Endothelial cell of umbilical vein (primary cell): ENCODE data around the gene HDAC4. TPM values are rescaled to one million over a fixed set of nuclear protein-coding genes. Genes with fewer than 3 reads are reported as not detected.

Experiments used
- BruUV-seq: library from RNA; stranded (reverse); fragments of 400-500 nt; replicated peaks from 2 replicates; lab custom pipeline; 2021; lab: Mats Ljungman, UMichigan
- CTCF ChIA-PET: fragments of 300-600, 350-600 bp; sonication (Branson Sonifier 250); formaldehyde crosslinking; loops from one replicate; lab custom pipeline; 2021; ENCODE audit warnings: antibody characterized with exemption, inconsistent platforms; lab: Charles Lee
- POLR2A ChIA-PET: fragments of 300-600, 350-600 bp; sonication (Branson Sonifier 250); formaldehyde crosslinking; loops from one replicate; lab custom pipeline; 2021; ENCODE audit warnings: antibody characterized with exemption, inconsistent platforms; lab: Charles Lee
- DNase-seq: peaks from one replicate; pipeline ENCODE4 v3.0.0-alpha.2; 2011; ENCODE audit warnings: low read depth, low spot score
- FAIRE-seq: peaks from 2 replicates; lab custom pipeline; 2011; peaks lifted over from hg19 to GRCh38; lab: Jason Lieb, UNC
- H2AFZ ChIP-seq: 2 replicates; pipeline ENCODE4 v1.6.0; 2012; ENCODE audit warnings: low read depth, low read length, control low read depth, inconsistent platforms
- H3K27ac ChIP-seq: 2 replicates; pipeline ENCODE4 v1.5.1; 2011; ENCODE audit warnings: low read depth, mild to moderate bottlenecking, control low read depth, low read length, moderate library complexity; ENCODE audit not compliant: insufficient read depth
- H3K27me3 ChIP-seq, 2 experiments: 2 replicates each; pipeline versions ENCODE4 v1.6.0 to v1.6.1; 2011; ENCODE audit warnings: low read length in 2 of 2, mixed read lengths in 1 of 2; ENCODE audit not compliant: control insufficient read depth in 2 of 2, insufficient read depth in 2 of 2
- H3K36me3 ChIP-seq, 2 experiments: 2 replicates in 1 of 2; 3 replicates in 1 of 2; pipeline ENCODE4 v1.5.1; 2011; ENCODE audit warnings: low read length in 2 of 2, mild to moderate bottlenecking in 1 of 2, moderate library complexity in 1 of 2; ENCODE audit not compliant: control insufficient read depth in 2 of 2, insufficient read depth in 2 of 2; ENCODE audit errors: extremely low read depth in 1 of 2
- H3K4me1 ChIP-seq: 3 replicates; pipeline ENCODE4 v1.5.1; 2011; ENCODE audit warnings: mild to moderate bottlenecking, low read length; ENCODE audit not compliant: control insufficient read depth, insufficient read depth; ENCODE audit errors: extremely low read depth
- H3K4me2 ChIP-seq: 2 replicates; pipeline ENCODE4 v1.6.1; 2011; ENCODE audit warnings: low read length, control low read depth, mixed read lengths; ENCODE audit not compliant: insufficient read depth
- H3K4me3 ChIP-seq, 3 experiments: fragments of 200-600 bp in 1 of 3; sonication (generic), shearing (Covaris generic) in 1 of 3; replicated peaks in 1 of 3; 2 replicates each; pipeline ENCODE4 v1.5.1; 2011 to 2016; ENCODE audit warnings: control low read depth in 3 of 3, low read length in 3 of 3, mild to moderate bottlenecking in 2 of 3, inconsistent platforms in 1 of 3, low read depth in 1 of 3, moderate library complexity in 1 of 3; ENCODE audit not compliant: insufficient read depth in 1 of 3
- H3K79me2 ChIP-seq: 2 replicates; pipeline ENCODE4 v1.6.0; 2012; ENCODE audit warnings: low read length, inconsistent platforms; ENCODE audit not compliant: control insufficient read depth, insufficient read depth
- H3K9ac ChIP-seq: replicated peaks from 2 replicates; pipeline ENCODE3; 2011; ENCODE audit warnings: low read length, control low read depth; ENCODE audit not compliant: insufficient read depth; ENCODE audit errors: extremely low read depth
- H3K9me1 ChIP-seq: replicated peaks from 3 replicates; pipeline ENCODE4 v1.6.0; 2011; ENCODE audit warnings: mild to moderate bottlenecking, low read length; ENCODE audit not compliant: control insufficient read depth, insufficient read depth; ENCODE audit errors: extremely low read depth
- H3K9me3 ChIP-seq: replicated peaks from 2 replicates; pipeline ENCODE4 v1.5.1; 2012; ENCODE audit warnings: low read length, inconsistent platforms; ENCODE audit not compliant: control insufficient read depth, insufficient read depth
- H4K20me1 ChIP-seq: replicated peaks from 2 replicates; pipeline ENCODE3; 2011; ENCODE audit warnings: mild to moderate bottlenecking, low read length; ENCODE audit not compliant: control insufficient read depth, insufficient read depth; ENCODE audit errors: extremely low read depth
- CTCF ChIP-seq, 2 donors: IDR thresholded peaks; 1 replicate in 1 of 2; 2 replicates in 1 of 2; pipeline ENCODE4 v1.5.1; 2011; ENCODE audit warnings: low read length in 2 of 2, mild to moderate bottlenecking in 2 of 2, moderate library complexity in 2 of 2, control low read depth in 1 of 2, inconsistent platforms in 1 of 2, low read depth in 1 of 2; ENCODE audit not compliant: insufficient read depth in 1 of 2; ENCODE audit errors: extremely low read depth in 1 of 2
- GATA2 ChIP-seq: IDR thresholded peaks from 2 replicates; pipeline ENCODE4 v1.7.0; 2011; ENCODE audit warnings: low read depth, mild to moderate bottlenecking, moderate library complexity, mixed read lengths, low read length; ENCODE audit not compliant: insufficient read length, insufficient read depth
- JUN ChIP-seq: IDR thresholded peaks from 2 replicates; pipeline ENCODE4 v1.6.1; 2011; ENCODE audit warnings: borderline replicate concordance, low read depth; ENCODE audit not compliant: insufficient read length, insufficient read depth
- dilution Hi-C: fragments of 300-500 bp; cut with MboI; formaldehyde crosslinking; loops from one replicate; pipeline ENCODE4 v1.15.0; 2019; ENCODE audit warnings: low sequenced_read_pairs; ENCODE audit not compliant: extremely low pct_ligation_motif_present
- intact Hi-C: fragments of 100-400 bp; cut with micrococcal nuclease; formaldehyde crosslinking; loops from one replicate; pipeline ENCODE4 v1.10.0; 2022
- polyA plus RNA-seq, 4 experiments: library from polyadenylated mRNA; depleted of rRNA in 3 of 4; stranded (reverse) in 3 of 4; unstranded in 1 of 4; fragments of >200 nt; gene quantifications; 2 replicates each; pipeline versions ENCODE4 v1.2.1 to v1.2.3, GENCODE V29; 2011 to 2012; ENCODE audit warnings: missing spikeins in 1 of 4
- total RNA-seq: library from RNA; stranded (reverse); gene quantifications from 2 replicates; pipeline ENCODE4 v1.2.3, GENCODE V29; 2021

The HDAC4 gene
- total and polyA plus RNA-seq, 2 donors (not counting 3 experiments of a cell fraction or from before 2014, with no cell fraction given) = 13.4 to 33.0 TPM

- TF ChIP-seq GATA2 = no peak
- no peak for TF ChIP-seq JUN
- dilution Hi-C loops = no loop called here
Observed at GRCh38 chr2:239309398-239310245, 91.2 kb downstream of the HDAC4 start.

GRCh38 chr2:239308661-239309397 is 92.0 kb downstream of the HDAC4 start:
- H3K4me2 ChIP-seq = no peak overlapping the region
- H3K4me1 ChIP-seq = no peaks in the 10 kb centered on the region
- DNase-seq (no peak), FAIRE-seq (no peak)
- no peak overlapping the region for H2AFZ ChIP-seq
- ChIA-PET POLR2A (no interaction called here), CTCF (interaction anchor here (1.3 kb wide), 1 partner anchor 20 kb away, joined by 5 read pairs; no protein-coding TSS in a partner anchor)
- no peaks in the 10 kb centered on the region for H4K20me1 ChIP-seq
- no peaks in the 10 kb centered on the region for H3K9me1 ChIP-seq
- no peak overlapping the region for H3K27ac ChIP-seq
- no peaks in the 10 kb centered on the region for H3K27me3 ChIP-seq
- H3K4me3 ChIP-seq = no peak overlapping the region
- TF ChIP-seq CTCF (IDR thresholded peaks at IDR 0.05; ENCODE audit: extremely low read depth in 1 of 2, insufficient read depth in 1 of 2, low read depth in 1 of 2, low read length in 2 of 2) = no peak
- dilution Hi-C loops (no loop called here), intact Hi-C loops (no loop called here)
- no peaks in the 10 kb centered on the region for H3K36me3 ChIP-seq
- no peaks in the 10 kb centered on the region for H3K9me3 ChIP-seq
- H3K79me2 ChIP-seq = no peaks in the 10 kb centered on the region
- BruUV-seq = no TSS peak
- H3K9ac ChIP-seq = no peak overlapping the region

More at GRCh38 chr2:239309398-239310245, 91.2 kb downstream of the HDAC4 start:
- Histone ChIP-seq H3K9me3 (no peaks in the 10 kb centered on the region), H3K9ac (no peak overlapping the region), H3K79me2 (no peaks in the 10 kb centered on the region), H4K20me1 (no peaks in the 10 kb centered on the region), H3K4me1 (no peaks in the 10 kb centered on the region), H3K27ac (no peak overlapping the region), H3K36me3 (no peaks in the 10 kb centered on the region), H3K9me1 (no peaks in the 10 kb centered on the region), H3K4me2 (no peak overlapping the region), H2AFZ (no peak overlapping the region), H3K4me3 (no peak overlapping the region), H3K27me3 (no peaks in the 10 kb centered on the region)
- FAIRE-seq = no peak
- CTCF ChIA-PET = interaction anchor here (1.4 kb wide), 1 partner anchor 9 kb away, joined by 3 read pairs; no protein-coding TSS in a partner anchor
- intact Hi-C loops = no loop called here
- POLR2A ChIA-PET = no interaction called here
- no peak for DNase-seq
- no TSS peak for BruUV-seq
